ENCODE data around the gene KIF5A. TPM values are rescaled to one million over a fixed set of nuclear protein-coding genes. Genes with fewer than 3 reads are reported as not detected.
"Not testable (repeated sequence)": the region's sequence is repeated elsewhere in the genome, so short reads cannot be mapped to it uniquely, and the experiment has no call there.

The KIF5A gene
- total and polyA plus RNA-seq, 5 donors, result 0.09 to 0.31 (median 0.20) TPM

DNA sequence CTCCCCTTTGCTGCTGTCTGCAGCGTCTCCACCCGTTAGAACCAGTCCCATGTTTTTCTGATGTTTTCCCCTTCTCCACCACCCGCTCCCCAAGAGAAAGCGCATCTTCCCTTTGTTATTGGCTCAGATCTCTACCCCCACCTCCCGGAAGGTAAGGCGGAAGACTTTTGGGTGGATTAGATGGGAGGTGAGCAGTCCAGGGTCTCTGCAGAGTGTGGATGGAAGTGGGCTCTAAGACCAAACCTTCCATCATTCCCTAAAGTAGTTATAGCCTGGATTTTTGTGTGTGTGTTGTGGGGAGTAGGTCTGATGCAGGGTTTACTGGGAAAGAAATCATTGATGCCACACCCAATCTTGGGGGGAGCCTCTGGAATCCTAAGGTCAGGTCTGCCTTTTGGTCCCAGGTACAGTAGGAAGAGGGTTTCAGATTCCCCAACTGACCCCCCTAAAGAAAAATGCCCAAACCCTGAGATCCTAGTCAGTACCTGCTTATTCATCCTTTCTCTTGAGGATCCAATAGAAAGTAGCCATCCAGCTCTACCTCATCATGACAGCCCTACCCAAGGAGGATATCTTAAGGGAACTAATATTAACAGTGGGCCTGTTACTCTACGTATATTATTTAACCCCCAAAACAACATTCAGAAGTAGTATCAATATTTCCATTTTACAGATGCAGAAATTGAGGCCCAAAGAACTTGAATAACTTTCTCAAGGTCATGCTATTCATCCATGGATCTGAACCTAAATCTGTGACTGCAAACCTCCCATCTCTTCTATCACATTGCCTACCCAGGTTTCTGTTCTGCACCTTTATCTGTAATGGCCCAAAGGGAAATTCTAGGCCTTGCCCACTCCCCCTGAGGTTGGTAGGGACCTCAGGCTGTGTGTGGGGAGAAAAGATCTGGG lies 1.1 kb downstream of the KIF5A start:
- H3K4me3 ChIP-seq (ENCODE audit: low read length), result no peak overlapping the region
- DNase-seq (no peak), ATAC-seq (no peak)
- H3K4me1 ChIP-seq (ENCODE audit: control insufficient read depth, insufficient read depth, low read length), result peaks cover 4% of the 10 kb centered on the region
- no peak overlapping the region for H3K27ac ChIP-seq (ENCODE audit: low read length)
- no peaks in the 10 kb centered on the region for H3K9me3 ChIP-seq (ENCODE audit: control insufficient read depth, low read length)
- intact Hi-C loops (cut with DNase I), result no loop called here
- WGBS, result 57% methylated on average over 7 of the region's 7 CpGs
- no peaks in the 10 kb centered on the region for H3K27me3 ChIP-seq (ENCODE audit: control insufficient read depth, insufficient read depth)

DNA sequence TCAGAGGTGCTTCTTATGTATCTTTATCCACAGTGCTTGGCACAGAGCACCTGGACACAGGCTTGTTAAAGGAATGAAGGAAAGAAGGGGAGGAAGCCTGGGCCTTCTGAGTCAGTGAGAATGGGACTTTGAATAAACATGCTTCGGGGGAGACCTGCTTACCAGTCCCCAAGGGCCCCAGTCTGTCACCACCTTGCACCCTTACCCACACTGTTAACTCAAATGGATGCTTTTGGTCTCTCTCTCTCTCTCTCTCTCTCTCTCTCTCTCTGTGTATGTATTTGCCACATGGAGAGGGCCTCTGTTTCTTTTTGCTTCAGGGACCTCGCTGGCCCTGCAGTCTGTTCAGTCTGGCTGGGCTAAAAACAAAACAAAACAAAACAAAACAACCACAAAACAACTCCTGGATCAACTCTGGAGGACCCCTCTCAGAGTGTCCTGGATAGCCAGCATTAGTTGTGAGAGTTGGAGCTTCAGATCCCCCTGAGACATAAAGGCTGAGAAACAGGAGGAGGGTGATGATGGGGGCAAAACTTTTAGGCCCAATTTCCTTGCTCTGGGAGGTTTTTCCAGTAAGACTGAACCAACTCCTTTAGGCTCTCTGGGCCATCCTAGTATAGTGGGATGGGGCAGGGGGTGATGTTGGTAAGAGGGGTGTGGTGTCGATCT lies 1.9 kb downstream of the KIF5A start:
- no peaks in the 10 kb centered on the region for H3K27me3 ChIP-seq (ENCODE audit: control insufficient read depth, insufficient read depth)
- 86% methylated on average over 3 of the region's 3 CpGs for WGBS
- intact Hi-C loops (cut with DNase I), result no loop called here
- H3K27ac ChIP-seq (ENCODE audit: low read length), result no peak overlapping the region
- no peak for DNase-seq
- no peaks in the 10 kb centered on the region for H3K4me1 ChIP-seq (ENCODE audit: control insufficient read depth, insufficient read depth, low read length)
- no peak overlapping the region for H3K4me3 ChIP-seq (ENCODE audit: low read length)
- no peaks in the 10 kb centered on the region for H3K9me3 ChIP-seq (ENCODE audit: control insufficient read depth, low read length)
- ATAC-seq, result no peak

- Histone ChIP-seq H3K4me1 (ENCODE audit: control insufficient read depth, insufficient read depth, low read length) (no peaks in the 10 kb centered on the region), H3K9me3 (ENCODE audit: control insufficient read depth, low read length) (no peaks in the 10 kb centered on the region), H3K27me3 (ENCODE audit: control insufficient read depth, insufficient read depth) (no peaks in the 10 kb centered on the region), H3K27ac (ENCODE audit: low read length) (no peak overlapping the region), H3K4me3 (ENCODE audit: low read length) (no peak overlapping the region)
- ATAC-seq (no peak), DNase-seq (no peak)
- 59% methylated on average over 2 of the region's 2 CpGs for WGBS
- intact Hi-C loops (cut with DNase I), result no loop called here
Measured at GRCh38 chr12:57552306-57552651, 2.4 kb downstream of the KIF5A start.

DNA sequence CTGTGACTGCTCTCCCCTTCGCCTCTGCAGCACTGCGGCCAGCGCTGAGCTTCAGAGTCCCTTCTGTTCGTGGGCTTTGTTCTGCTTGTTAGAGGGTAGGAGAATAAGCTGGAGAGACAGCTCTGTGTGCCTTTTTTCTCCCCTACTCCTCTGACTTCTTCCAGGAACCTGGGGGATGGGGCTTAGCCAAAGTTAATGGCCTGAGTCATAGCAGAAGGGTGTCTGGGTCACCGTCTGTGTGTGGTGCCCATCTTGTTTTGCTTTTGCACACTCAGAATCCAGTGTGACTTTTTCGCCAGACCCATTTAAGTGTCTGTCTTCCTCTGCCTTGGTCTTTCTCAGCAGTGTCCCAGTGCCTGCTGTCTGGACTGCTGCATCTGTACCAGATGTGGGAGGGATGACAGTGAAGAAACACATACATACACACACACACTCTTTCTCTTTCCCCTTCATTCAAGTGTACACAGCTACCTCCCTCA lies 3.0 kb downstream of the KIF5A start:
- DNase-seq (no peak), ATAC-seq (no peak)
- no peaks in the 10 kb centered on the region for H3K9me3 ChIP-seq (ENCODE audit: control insufficient read depth, low read length)
- intact Hi-C loops (cut with DNase I), result no loop called here
- no peak overlapping the region for H3K27ac ChIP-seq (ENCODE audit: low read length)
- WGBS, result 52% methylated on average over 6 of the region's 6 CpGs
- H3K4me3 ChIP-seq (ENCODE audit: low read length), result no peak overlapping the region
- no peaks in the 10 kb centered on the region for H3K27me3 ChIP-seq (ENCODE audit: control insufficient read depth, insufficient read depth)
- H3K4me1 ChIP-seq (ENCODE audit: control insufficient read depth, insufficient read depth, low read length), result no peaks in the 10 kb centered on the region

- intact Hi-C loops (cut with DNase I), result no loop called here
- DNase-seq (no peak), ATAC-seq (no peak)
- WGBS, result 49% methylated on average over 7 of the region's 7 CpGs
- no peak overlapping the region for H3K4me3 ChIP-seq (ENCODE audit: low read length)
- no peaks in the 10 kb centered on the region for H3K4me1 ChIP-seq (ENCODE audit: control insufficient read depth, insufficient read depth, low read length)
- H3K27me3 ChIP-seq (ENCODE audit: control insufficient read depth, insufficient read depth), result no peaks in the 10 kb centered on the region
- H3K9me3 ChIP-seq (ENCODE audit: control insufficient read depth, low read length), result no peaks in the 10 kb centered on the region
- no peak overlapping the region for H3K27ac ChIP-seq (ENCODE audit: low read length)
Measured at GRCh38 chr12:57553343-57554202, 3.7 kb downstream of the KIF5A start.

DNA sequence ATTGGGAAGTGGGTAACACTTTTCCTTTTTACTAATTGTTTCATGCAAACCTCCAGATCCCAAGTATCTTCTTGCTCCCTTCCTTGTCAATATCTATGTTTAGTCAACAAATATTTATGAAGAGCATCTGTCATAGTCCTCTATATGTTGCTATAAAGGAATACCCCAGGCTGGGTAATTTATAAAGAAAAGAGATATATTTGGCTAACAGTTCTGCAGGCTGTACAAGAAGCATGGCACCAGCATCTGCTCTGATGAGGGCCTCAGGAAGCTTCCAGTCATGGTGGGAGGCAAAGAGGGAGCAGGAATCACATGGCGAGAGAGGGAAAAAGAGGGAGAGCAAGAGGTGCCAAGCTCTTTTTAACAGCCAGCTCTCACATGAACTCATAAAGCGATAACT lies 4.6 kb downstream of the KIF5A start:
- Histone ChIP-seq H3K4me1 (ENCODE audit: control insufficient read depth, insufficient read depth, low read length) (no peaks in the 10 kb centered on the region), H3K9me3 (ENCODE audit: control insufficient read depth, low read length) (no peaks in the 10 kb centered on the region), H3K27ac (ENCODE audit: low read length) (no peak overlapping the region), H3K27me3 (ENCODE audit: control insufficient read depth, insufficient read depth) (no peaks in the 10 kb centered on the region), H3K4me3 (ENCODE audit: low read length) (no peak overlapping the region)
- 82% methylated on average over 2 of the region's 2 CpGs for WGBS
- no peak for DNase-seq
- ATAC-seq, result no peak
- intact Hi-C loops (cut with DNase I), result no loop called here

GRCh38 chr12:57554897-57555296 lies 5.1 kb downstream of the KIF5A start:
- Histone ChIP-seq H3K4me1 (ENCODE audit: control insufficient read depth, insufficient read depth, low read length) (no peaks in the 10 kb centered on the region), H3K4me3 (ENCODE audit: low read length) (no peak overlapping the region), H3K27ac (ENCODE audit: low read length) (no peak overlapping the region), H3K27me3 (ENCODE audit: control insufficient read depth, insufficient read depth) (no peaks in the 10 kb centered on the region), H3K9me3 (ENCODE audit: control insufficient read depth, low read length) (no peaks in the 10 kb centered on the region)
- intact Hi-C loops (cut with DNase I), result no loop called here
- ATAC-seq (no peak), DNase-seq (no peak)
- 98% methylated on average over 1 of the region's 1 CpG for WGBS

GRCh38 chr12:57558864-57559263 lies 9.0 kb downstream of the KIF5A start:
- no peaks in the 10 kb centered on the region for H3K9me3 ChIP-seq (ENCODE audit: control insufficient read depth, low read length)
- 83% methylated on average over 4 of the region's 4 CpGs for WGBS
- ATAC-seq (no peak), DNase-seq (no peak)
- H3K4me3 ChIP-seq (ENCODE audit: low read length), result no peak overlapping the region
- H3K4me1 ChIP-seq (ENCODE audit: control insufficient read depth, insufficient read depth, low read length), result no peaks in the 10 kb centered on the region
- intact Hi-C loops (cut with DNase I), result no loop called here
- no peaks in the 10 kb centered on the region for H3K27me3 ChIP-seq (ENCODE audit: control insufficient read depth, insufficient read depth)
- H3K27ac ChIP-seq (ENCODE audit: low read length), result no peak overlapping the region

GRCh38 chr12:57560516-57560915 lies 10.7 kb downstream of the KIF5A start:
- intact Hi-C loops (cut with DNase I), result no loop called here
- Histone ChIP-seq H3K4me3 (ENCODE audit: low read length) (no peak overlapping the region), H3K27ac (ENCODE audit: low read length) (no peak overlapping the region), H3K4me1 (ENCODE audit: control insufficient read depth, insufficient read depth, low read length) (no peaks in the 10 kb centered on the region), H3K9me3 (ENCODE audit: control insufficient read depth, low read length) (no peaks in the 10 kb centered on the region), H3K27me3 (ENCODE audit: control insufficient read depth, insufficient read depth) (no peaks in the 10 kb centered on the region)
- DNase-seq (no peak), ATAC-seq (no peak)
- WGBS, result 88% methylated on average over 2 of the region's 2 CpGs

GRCh38 chr12:57561117-57561516 lies 11.3 kb downstream of the KIF5A start:
- ATAC-seq; intact Hi-C loops (cut with DNase I); H3K4me3 ChIP-seq (ENCODE audit: low read length); DNase-seq; H3K4me1 ChIP-seq (ENCODE audit: control insufficient read depth, insufficient read depth, low read length); H3K27ac ChIP-seq (ENCODE audit: low read length); H3K9me3 ChIP-seq (ENCODE audit: control insufficient read depth, low read length); H3K27me3 ChIP-seq (ENCODE audit: control insufficient read depth, insufficient read depth): not testable (repeated sequence)
- WGBS, result 62% methylated on average over 1 of the region's 1 CpG

- ATAC-seq, result no peak
- H3K27ac ChIP-seq (ENCODE audit: low read length), result no peak overlapping the region
- WGBS, result 19% methylated on average over 4 of the region's 4 CpGs
- H3K27me3 ChIP-seq (ENCODE audit: control insufficient read depth, insufficient read depth), result no peaks in the 10 kb centered on the region
- no peaks in the 10 kb centered on the region for H3K4me1 ChIP-seq (ENCODE audit: control insufficient read depth, insufficient read depth, low read length)
- no peaks in the 10 kb centered on the region for H3K9me3 ChIP-seq (ENCODE audit: control insufficient read depth, low read length)
- H3K4me3 ChIP-seq (ENCODE audit: low read length), result no peak overlapping the region
- intact Hi-C loops (cut with DNase I), result no loop called here
- no peak for DNase-seq
Measured at GRCh38 chr12:57563358-57563757, 13.5 kb downstream of the KIF5A start.
